NCI-H2029 (cell line): ENCODE data around the gene DYNC1LI1.

Source experiments
- DNase-seq: peaks from one replicate; lab custom pipeline; 2025; lab: John Stamatoyannopoulos, UW

The DYNC1LI1 gene

DNA sequence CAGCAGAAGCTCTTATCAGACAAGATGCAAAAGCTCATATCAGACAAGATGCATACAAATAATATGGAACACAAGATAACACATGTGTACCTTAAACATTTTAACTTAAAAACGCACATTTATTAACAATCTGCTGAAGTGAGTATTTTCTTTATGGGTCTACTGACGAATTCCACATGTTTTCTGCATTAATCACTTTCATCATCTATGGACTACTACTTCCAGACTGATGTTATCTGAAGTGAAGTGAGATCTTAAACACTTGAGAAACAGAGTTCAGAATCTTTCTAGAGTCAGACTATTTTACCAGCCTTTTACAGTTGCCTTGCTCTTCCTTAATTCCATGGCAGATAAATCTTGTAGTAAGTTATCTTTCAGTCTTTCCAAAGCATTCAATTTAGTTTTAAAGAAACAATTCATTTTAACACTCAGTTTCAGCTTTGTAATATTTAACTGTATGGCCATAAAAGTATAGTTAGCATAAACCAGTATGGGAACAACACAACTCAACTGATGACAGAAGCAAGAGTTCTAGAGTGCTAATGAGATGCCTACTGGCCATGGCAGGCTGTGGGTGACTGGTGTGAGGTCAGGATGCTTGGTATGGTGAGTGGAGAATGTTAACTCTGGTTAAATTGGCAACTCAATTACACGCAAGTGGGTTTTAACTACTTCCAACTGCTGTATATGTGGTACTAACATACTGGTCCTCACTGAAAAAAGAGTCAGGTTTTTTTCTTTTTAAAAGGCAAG is 77.8 kb downstream of the DYNC1LI1 start:
- no peak for DNase-seq

DNA sequence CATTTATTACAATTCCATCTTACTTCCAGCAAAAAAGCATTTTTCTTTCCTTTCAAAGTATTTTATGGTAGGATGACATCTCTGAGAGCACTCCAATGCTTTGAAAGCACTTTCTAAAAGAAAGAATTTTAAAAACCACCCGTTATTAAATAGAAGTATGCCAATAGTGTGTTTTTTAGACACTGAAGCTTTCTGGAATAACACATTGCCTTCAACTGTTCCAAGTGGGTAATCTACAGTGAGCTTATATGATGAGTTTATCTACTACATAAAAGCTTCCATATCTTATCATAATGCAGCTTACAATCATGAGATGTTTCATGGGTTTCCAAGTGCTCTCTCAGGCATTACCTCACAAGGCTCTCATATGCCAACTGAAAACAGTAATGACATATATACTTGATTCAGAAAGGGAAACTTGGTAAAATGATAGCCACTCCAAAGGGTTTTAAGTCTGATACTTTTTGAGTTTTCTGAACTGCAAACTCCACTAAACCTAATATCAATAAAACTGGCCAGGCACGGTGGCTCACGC is 82.1 kb downstream of the DYNC1LI1 start:
- DNase-seq = peak; percentile 15

DNA sequence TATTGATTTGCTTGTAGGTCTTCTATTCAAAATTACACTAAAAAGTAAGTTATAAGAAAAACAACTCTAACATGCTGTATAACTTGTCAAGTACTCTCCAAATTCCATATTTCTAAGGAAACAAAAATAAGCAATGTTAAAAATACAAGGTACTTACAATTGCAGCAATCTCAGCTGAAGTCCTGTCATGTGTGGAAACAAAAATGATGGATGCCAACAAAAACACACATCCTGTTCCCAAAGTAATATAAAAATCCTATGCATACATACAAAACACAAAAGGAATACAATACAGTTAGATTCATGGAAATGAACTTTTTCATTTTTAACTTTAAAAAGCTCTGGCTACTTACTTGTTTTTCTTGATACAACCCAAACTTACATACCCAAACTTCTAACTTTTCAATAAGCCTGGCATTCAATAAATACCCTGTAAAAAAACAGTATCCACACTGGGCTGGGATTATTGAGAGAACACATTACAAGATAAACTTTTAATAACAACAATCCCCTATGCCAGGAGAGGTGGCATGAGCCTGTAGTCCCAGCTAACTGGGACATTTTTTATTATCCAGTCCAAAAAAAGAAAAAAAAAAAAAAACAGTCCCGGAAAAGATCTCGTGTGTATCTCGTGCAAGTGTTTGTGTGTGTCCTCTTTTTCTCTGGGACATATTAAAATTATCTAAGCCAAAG is 82.7 kb downstream of the DYNC1LI1 start:
- no peak for DNase-seq

DNA sequence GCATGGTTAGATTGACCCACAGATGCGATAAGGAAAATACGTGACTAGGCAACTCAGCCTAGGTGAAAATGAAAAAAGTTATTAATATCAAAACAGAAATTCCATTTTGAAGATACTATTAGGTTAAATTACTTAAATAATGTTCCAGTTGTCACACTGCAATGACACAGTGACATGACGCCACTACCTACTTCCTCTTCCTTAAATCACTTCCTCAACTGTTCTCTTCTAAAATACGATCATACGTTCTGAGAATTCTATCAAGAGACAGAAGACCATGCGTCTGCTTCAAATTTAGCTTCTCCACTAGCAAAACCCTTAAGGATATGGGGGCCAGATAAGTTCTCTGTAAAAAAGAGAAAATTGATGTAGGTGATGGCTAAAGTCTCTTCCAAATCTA is 86.2 kb downstream of the DYNC1LI1 start:
- no peak for DNase-seq

DNA sequence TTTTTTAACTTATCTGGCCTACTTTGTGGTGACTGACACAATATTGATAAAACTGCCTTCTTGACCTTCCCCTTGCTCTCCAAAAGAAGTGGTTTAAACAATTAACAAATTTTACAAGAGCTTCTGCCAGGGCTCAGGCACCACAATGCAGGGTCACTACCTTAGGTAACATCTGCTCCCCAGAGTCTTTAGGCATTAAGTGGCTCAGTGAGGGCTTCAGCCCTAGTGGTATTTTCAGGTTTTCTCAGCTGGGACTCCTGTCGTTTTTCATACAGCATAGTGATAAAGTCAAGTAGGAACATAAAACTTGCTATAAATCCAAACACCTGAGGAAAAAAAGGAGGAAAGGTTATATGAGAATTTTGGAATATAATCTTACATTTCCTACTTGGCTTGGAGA is 86.9 kb downstream of the DYNC1LI1 start:
- no peak for DNase-seq

DNA sequence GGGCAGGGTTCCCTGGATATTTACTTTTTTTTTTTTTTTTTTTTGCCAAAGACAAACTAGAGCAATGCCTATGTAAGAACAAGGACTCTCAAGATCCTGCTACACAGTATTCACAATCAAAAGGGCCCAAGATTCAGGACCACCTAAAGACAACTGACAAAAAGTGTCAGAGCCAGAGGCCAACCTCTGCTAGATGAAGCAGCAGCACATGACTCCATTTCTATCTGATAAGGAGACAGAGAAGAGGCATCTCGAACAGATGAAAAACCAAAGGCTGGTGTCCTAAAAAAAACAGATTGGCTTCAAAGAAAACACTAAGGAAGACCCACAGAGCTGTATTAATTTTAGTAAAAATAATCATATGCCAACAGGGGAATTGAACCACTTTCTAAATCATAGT is 88.0 kb downstream of the DYNC1LI1 start:
- no peak for DNase-seq

DNA sequence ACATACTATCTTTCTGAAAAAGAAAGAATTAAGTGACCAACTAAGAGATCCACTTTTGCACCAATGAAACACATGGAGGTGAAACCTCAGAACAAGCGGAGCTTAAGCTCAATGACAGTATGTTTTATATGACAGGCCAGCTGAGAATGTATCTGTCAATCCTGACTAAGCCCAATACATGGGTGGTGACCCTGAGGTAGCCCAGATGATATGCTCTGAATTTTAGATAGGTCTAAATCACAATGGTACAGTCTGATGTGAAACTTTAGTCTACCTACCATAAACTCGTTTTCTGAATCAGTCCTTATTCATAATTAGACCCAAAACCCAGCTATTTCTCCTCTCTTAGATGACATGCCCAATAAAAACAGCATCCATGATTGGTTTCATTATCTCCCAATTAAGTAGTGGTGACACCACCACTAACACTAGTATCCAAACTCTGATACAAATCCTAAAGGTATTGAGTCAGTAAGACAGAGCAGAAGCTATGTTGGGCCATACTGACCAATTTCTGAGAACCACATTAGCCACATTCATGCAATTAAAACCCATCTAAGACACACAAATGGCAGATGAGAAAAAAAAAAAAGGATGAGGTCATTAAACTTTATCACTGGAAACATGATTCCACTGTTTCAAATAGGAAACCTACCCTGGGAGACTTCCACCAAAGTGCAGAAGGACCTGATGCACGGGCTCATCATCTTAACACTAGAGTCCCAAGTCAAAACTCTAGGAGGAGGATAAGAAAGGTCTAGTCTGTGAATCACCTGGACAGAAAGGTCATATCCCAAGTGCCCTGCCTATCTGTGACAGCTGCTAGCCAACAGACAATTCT is 88.6 kb downstream of the DYNC1LI1 start:
- DNase-seq = no peak

DNA sequence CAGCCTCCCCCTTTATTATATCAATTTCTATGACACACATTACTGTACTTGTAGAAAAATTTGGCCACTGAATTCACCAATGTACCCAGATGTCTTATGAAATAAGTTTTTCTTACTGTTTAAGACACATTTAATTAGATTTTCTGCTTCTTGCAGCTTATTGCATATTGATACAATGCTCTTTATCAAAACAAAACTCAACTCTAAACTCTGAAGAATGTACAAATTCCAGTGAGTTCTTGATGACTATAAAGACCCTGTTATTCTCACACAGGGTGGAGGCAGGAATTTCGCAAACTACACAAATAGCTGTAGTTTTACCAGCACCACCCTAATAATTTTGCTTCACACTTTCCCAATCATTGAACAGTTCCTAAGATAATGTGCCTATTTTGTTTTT is 90.1 kb downstream of the DYNC1LI1 start:
- no peak for DNase-seq
